Activated CD4-positive, CD25-positive, alpha-beta regulatory T cell treated with anti-CD3 and anti-CD28 coated beads, Interleukin-2, amount 50 U/mL, for 24 hours (primary cell): Measurements from ENCODE around the gene FOSL2.

Experiments
- ATAC-seq, 2 donors: fragments of 150-1000 bp; cut with Tn5 transposase; one replicate each; pipeline ENCODE4 v1.10.0; 2021; ENCODE audit warnings: mild to moderate bottlenecking in 1 of 2, moderate library complexity in 1 of 2

Gene FOSL2

DNA sequence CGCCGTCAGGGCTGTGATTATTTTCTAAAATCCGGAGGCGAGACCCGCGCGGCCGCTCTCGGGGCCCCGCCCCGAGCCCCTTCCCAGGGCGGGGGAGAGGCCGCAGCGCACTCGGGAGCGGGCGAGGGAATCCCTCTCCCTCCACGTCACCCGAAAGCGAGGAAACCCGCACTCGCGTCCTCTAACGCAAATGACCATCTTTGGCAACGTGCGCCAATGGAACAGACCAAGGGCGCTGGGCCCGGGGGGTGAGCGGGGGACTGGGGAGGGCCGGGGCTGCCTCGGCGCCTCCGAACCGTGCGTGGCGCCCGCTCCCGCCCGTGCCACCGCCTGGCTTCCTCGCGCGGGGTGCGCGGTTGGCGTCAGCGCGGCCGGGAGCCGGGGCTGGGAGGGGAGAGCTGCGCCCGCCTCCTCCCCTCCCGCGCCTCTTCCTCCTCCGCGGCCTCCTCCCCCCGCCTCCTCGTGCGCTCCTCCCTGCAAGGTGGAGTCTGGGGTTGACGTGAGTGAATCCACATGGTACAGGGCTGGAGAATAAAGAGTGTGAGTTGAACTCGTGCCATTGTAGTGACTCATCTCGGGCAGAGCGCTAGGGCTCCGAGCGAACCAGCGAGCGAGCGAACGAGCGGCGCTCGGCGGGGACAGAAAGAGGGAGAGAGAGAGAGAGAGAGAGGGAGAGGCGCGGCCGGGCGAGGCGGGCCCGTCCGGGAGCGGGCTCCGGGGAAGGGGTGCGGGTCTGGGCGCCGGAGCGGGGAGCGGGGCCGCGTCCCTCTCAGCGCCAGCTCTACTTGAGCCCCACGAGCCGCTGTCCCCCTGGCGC, at the start of gene FOSL2:
TSS of gene FOSL2 (plus strand) at position 562 of the 817 bp plus-strand sequence. CDS start 863 bp downstream, outside the sequence.
- ATAC-seq = peak; percentile 81 to 86

DNA sequence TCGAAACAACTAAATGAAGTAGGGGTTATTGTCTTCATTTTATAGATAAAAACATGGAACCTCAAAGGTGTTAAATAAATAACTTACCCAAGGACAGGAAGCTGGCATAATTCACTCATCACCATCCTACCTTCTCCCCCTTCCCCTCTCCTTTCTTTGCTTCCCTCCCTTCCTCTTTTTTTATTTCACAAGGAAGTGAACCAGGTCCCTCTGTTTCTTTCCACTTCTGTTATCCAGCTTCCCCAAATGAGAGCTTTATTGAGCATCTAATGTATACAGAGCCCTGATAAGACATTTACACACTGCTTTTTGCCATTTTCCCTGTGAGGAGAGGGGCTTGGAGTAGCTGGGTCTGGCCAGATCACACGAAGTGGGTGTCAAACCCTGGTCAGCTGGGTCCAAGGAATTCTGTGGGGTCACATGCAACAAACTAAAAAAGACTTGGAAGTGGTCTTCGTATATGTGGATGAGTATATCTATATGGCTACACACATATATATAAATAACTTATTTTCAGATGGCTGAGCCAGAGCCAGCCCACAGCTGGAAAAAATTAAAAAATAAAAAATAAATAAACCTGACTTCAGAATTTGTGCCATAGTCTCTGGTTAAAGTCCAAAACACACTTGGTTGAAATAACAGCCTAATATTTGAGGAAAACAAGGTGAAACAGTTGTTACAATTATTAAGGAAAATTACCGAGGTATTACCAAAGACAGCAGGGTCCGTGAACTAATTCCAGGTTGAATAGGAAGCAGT, 49.3 kb upstream of the FOSL2 start:
- no peak for ATAC-seq

GRCh38 chr2:28343971-28344715, 48.5 kb upstream of the FOSL2 start:
- ATAC-seq = no peak

GRCh38 chr2:28344756-28345373, 47.8 kb upstream of the FOSL2 start:
- no peak for ATAC-seq

- no peak for ATAC-seq
Observed at GRCh38 chr2:28345619-28346018, 47.0 kb upstream of the FOSL2 start.

GRCh38 chr2:28346587-28346986, 46.1 kb upstream of the FOSL2 start:
- ATAC-seq = no peak

DNA sequence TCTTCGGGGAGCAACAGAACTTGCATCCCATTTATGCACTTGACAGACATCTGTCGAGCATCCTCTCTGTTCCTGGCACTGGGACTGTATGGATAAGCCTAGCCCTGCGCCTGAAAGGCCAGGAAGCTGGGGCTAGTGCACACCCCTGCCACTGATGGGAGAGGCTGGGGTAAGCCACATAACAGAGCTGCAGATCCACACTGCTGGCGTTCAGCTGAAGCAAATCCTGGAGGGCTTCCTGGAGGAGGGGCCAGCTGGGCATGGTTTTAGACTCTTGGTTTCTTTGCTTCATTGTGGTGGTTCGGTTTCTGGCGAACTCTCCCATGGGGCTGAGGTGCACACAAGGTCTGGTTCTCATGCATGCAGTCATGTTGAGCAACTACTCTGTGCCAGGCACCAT, 45.5 kb upstream of the FOSL2 start:
- ATAC-seq = no peak

GRCh38 chr2:28347596-28347995, 45.1 kb upstream of the FOSL2 start:
- no peak for ATAC-seq

GRCh38 chr2:28348149-28348567, 44.5 kb upstream of the FOSL2 start:
- ATAC-seq = peak; percentile 81 to 87

DNA sequence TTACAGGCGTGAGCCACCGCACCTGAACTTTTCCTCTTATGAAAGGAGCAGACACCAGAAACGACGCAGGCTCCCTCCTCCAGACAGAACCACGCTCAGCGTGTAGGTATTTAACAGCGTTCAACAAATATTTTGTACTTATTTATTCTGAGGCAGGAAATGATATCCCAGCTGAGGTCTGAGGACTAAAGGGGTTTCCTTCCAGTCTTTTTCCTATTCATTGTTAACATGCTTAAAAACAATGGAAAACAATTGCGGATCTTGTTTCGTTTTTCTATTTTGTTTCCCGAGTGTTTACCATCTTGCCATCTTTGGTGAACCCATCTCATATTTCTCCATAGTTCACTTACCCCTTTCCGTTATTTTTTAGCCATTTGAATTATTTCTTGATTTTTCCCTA, 43.7 kb upstream of the FOSL2 start:
- ATAC-seq = no peak

- no peak for ATAC-seq
Observed at GRCh38 chr2:28349546-28350165, 43.0 kb upstream of the FOSL2 start.

DNA sequence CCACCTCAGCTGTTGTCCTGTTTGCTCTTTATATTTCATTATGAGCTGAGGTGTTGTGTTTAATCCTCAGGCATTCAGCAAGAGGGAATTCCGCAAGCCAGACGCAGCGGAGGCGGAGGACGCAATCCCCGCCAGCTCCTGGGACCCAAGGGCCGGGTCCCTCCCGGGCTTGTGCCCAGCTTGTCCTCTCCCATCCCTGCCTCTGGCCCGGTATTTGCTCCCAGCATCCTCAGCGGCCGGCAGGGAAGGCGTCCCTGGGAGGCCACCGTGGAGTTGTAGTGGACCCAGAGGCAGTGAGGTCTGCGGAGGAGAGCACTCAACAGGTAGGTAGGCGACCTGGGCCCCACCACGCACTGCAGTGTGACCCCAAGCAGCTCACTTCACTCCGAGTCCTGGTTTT, 42.5 kb upstream of the FOSL2 start:
- ATAC-seq = no peak

GRCh38 chr2:28350791-28351285, 41.8 kb upstream of the FOSL2 start:
- no peak for ATAC-seq

- ATAC-seq = no peak
Observed at GRCh38 chr2:28351621-28352020, 41.0 kb upstream of the FOSL2 start.

GRCh38 chr2:28352104-28352503, 40.6 kb upstream of the FOSL2 start:
- no peak for ATAC-seq

GRCh38 chr2:28352610-28353195, 40.0 kb upstream of the FOSL2 start:
- ATAC-seq = no peak

GRCh38 chr2:28354920-28355520, 37.6 kb upstream of the FOSL2 start:
- no peak for ATAC-seq

DNA sequence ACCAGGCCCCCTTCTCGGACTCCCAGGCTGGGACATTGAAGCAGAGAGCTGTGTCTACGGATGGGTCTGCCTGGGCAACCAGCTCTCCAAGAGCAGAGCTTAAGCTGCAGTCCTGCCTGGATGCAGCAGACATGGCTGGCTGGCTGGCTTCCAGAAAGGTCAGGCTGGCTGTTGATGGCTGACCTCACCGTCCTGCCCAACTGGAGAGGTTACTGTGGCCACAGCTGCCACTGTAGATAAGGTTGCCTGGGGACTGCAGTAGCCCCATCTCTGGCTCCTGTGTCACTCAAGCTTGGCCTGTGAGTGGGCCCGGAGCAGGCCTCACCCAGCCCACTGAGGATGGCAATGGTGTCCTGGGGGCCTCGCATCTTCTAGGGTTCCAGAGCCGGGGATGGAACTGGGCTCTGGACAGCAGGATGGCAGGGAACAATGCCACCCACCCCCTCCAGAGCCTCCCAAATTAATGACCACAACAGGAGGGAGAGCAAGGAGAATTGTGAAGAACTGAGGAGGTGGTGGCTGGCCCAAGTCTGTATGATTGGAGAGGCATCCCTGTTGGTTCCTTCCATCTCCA, 37.0 kb upstream of the FOSL2 start:
- ATAC-seq = no peak

- no peak for ATAC-seq
Observed at GRCh38 chr2:28356095-28356911, 36.4 kb upstream of the FOSL2 start.

DNA sequence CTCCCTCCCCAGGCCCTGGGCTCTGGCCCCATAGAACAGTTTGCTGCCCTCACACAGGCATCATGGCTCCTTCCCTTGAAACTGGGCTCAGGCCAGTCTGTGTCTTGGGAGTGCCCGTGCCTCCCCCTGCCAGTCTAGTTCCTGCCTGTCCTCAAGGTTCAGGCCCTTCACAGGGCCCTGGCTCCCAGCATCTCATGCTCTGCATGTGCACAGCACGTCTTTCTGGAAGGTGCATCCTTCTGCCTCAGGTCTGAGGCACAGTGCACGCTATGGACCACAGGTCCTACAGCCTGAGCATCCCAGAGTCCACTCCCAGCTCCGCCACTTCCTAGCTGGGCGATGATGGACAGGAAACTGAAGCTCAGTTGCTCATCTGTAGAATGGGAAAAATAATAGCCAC, 35.6 kb upstream of the FOSL2 start:
- ATAC-seq = no peak
